Epidermal melanocyte (primary cell): ENCODE data around the gene TYMS.
"Not testable (repeated sequence)": the region's sequence is repeated elsewhere in the genome, so short reads cannot be mapped to it uniquely, and the experiment has no call there.

Experiments
- DNase-seq: peaks from one replicate; pipeline ENCODE4 v3.0.0; 2011; ENCODE audit warnings: low spot score; ENCODE audit not compliant: insufficient read length

Gene TYMS

GRCh38 chr18:677145-677544, 19.7 kb downstream of the TYMS start:
- no peak for DNase-seq

- no peak for DNase-seq
Observed at GRCh38 chr18:677951-678381, 20.5 kb downstream of the TYMS start.

- DNase-seq, result no peak
Observed at GRCh38 chr18:678482-679182, 21.2 kb downstream of the TYMS start.

GRCh38 chr18:679516-679915, 22.1 kb downstream of the TYMS start:
- DNase-seq, result no peak

- no peak for DNase-seq
Observed at GRCh38 chr18:680392-680791, 22.9 kb downstream of the TYMS start.

- DNase-seq, result no peak
Observed at GRCh38 chr18:681985-682384, 24.5 kb downstream of the TYMS start.

- DNase-seq, result not testable (repeated sequence)
Observed at GRCh38 chr18:682416-682815, 25.0 kb downstream of the TYMS start.

GRCh38 chr18:682833-683232, 25.4 kb downstream of the TYMS start:
- DNase-seq, result no peak

GRCh38 chr18:683531-683930, 26.1 kb downstream of the TYMS start:
- no peak for DNase-seq

- no peak for DNase-seq
Observed at GRCh38 chr18:685438-685837, 28.0 kb downstream of the TYMS start.

- DNase-seq, result no peak
Observed at GRCh38 chr18:686339-687111, 29.1 kb downstream of the TYMS start.

- DNase-seq, result no peak
Observed at GRCh38 chr18:688323-688722, 30.9 kb downstream of the TYMS start.

GRCh38 chr18:692824-693223, 35.4 kb downstream of the TYMS start:
- no peak for DNase-seq

- no peak for DNase-seq
Observed at GRCh38 chr18:693466-694187, 36.2 kb downstream of the TYMS start.

- no peak for DNase-seq
Observed at GRCh38 chr18:697012-697411, 39.6 kb downstream of the TYMS start.

- DNase-seq, result no peak
Observed at GRCh38 chr18:697800-698199, 40.3 kb downstream of the TYMS start.

GRCh38 chr18:703213-703967, 45.9 kb downstream of the TYMS start:
- no peak for DNase-seq

GRCh38 chr18:706405-706804, 49.0 kb downstream of the TYMS start:
- no peak for DNase-seq

- DNase-seq, result no peak
Observed at GRCh38 chr18:708096-708495, 50.6 kb downstream of the TYMS start.

- no peak for DNase-seq
Observed at GRCh38 chr18:709771-710170, 52.3 kb downstream of the TYMS start.
